GM18907 (cell line): ENCODE results near the gene NTMT2.
"Not testable (repeated sequence)": the region's sequence is repeated elsewhere in the genome, so short reads cannot be mapped to it uniquely, and the experiment has no call there.

Experiments
- ATAC-seq: cut with Tn5 transposase; IDR thresholded peaks from one replicate; pipeline ENCODE4 v1.9.1; 2021; ENCODE audit warnings: mild to moderate bottlenecking, moderate library complexity; ENCODE audit not compliant: unreplicated experiment

NTMT2 gene

GRCh38 chr1:170145770-170146676, at the start of gene NTMT2:
NTMT2 (plus strand) TSS chr1:170145959; CDS start chr1:170146108, 149 bp downstream.
- ATAC-seq = no peak

GRCh38 chr1:170095976-170096748, 49.6 kb upstream of the NTMT2 start:
- ATAC-seq = no peak

DNA sequence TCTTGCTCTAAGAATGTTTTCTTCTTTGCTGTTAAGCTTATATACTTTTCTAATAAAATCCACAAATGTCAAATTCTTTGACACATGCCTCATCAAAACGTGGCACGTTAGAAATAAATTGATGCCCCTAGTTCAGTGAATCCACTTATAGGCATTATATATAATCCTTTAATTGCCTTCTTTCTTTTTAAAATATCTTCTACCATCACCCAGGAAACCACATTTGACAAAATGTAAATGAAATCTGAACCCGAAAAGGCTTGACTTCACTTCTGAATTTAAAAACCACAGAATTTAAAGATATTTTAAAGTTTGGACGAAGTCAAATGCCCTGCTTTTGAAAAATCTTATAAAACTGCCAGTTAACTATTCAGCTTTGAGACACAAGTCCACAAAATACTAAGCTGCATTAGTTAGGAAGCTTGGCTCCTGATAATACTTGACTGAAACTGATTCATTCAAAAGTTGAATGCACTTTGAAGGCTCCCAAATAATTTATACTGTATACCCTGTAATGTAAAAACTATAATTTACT, 48.9 kb upstream of the NTMT2 start:
- ATAC-seq = no peak

GRCh38 chr1:170097449-170097948, 48.3 kb upstream of the NTMT2 start:
- no peak for ATAC-seq

DNA sequence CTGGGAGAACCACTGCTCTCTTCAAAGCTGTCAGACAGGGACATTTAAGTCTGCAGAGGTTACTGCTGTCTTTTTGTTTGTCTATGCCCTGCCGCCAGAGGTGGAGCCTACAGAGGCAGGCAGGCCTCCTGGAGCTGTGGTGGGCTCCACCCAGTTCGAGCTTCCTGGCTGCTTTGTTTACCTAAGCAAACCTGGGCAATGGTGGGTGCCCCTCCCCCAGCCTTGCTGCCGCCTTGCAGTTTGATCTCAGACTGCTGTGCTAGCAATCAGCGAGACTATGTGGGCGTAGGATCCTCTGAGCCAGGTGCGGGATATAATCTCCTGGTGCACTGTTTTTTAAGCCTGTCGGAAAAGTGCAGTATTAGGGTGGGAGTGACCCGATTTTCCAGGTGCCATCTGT, 32.6 kb upstream of the NTMT2 start:
- ATAC-seq = not testable (repeated sequence)

DNA sequence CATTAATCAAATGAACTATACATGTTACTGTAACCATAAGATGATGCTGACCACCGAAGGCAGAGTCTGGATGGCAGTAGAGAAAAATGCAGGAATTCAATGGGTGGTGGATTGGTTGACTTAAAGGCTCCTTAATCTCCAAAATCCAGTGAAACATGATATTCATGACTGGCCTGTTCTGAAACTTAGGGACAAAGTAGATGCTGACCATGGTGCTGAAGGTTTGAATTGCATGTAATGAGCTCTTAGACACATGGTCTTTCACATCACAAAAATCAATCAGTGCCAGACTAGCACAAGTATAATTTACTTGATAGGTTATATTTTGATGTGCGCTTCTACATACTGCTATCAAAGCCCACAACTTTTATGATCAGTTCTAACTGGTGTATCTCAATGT, 30.9 kb upstream of the NTMT2 start:
- no peak for ATAC-seq

- no peak for ATAC-seq
These were observed 23.4 kb upstream of the NTMT2 start for GRCh38 chr1:170122366-170122765.

GRCh38 chr1:170125269-170125668, 20.5 kb upstream of the NTMT2 start:
- ATAC-seq = no peak

GRCh38 chr1:170126696-170127095, 19.1 kb upstream of the NTMT2 start:
- peak; percentile 99 for ATAC-seq

DNA sequence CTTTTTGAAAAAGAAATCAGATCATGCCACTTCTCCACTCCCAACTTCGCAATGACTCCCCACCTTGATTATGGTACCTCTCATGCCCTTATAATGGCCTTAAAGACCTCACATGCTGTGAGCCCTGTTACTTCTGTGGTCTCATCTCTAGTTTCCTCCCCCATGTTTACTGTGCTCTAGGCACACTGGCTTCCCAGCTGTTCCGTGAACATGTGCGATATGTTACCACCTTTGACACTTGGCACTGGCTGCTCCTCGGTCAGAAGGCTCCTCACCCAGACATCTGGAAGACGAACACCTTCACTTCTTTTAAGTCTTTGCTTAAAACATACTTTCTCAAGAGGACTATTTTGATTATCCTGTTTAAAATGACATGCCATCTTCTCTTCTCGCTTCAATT, 14.3 kb upstream of the NTMT2 start:
- no peak for ATAC-seq

DNA sequence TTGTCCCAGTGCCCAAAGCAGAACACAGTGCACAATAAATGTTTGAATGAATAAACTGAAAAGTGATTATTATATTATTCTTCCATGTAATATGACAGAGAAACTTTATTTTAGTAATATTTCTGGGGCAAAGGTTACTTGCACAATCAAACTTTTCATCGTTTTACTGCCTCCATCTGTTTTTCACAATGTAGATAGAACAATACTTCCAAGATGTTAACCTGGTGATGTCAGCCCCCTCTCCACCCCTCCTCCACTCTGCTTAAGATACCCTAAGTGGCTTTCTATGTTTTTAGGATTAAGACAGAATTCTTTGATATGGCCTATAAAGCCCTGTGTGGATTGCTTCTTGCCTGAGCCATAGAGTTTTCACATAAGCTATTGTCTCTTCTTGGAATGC, 13.8 kb upstream of the NTMT2 start:
- ATAC-seq = no peak

DNA sequence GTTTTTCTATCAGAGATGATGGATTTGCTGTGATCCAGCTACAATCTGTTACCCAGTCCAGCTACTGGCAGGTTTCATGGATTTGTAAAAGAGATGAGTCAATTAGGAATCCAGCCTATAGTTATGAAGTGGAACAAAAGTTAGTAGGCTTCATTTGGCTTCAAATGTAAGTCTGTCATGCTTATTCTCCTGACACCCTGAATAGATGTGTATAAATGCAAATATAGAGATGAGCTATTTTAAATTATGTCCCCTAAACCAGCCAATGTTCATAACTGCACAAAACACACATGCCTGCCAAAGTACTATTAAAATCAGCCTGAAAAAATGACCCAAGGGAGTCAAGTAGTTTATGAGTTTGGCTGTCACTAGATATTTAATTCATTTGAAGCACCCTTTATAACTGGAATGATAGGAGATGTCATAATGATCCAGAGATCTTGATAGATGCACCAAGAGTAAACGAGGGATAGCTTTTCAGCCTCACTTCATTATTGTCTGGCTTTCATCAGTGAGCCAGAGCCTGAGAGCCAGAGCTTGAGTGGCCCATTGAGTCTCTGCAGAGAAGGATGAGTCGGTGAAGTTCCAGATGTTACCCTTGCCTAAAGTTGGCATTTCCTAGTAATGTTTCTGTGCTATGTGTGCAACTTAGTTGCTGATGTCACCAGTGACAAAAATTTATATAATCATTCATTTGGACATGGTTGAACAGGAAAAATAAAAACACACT, 11.8 kb upstream of the NTMT2 start:
- no peak for ATAC-seq

DNA sequence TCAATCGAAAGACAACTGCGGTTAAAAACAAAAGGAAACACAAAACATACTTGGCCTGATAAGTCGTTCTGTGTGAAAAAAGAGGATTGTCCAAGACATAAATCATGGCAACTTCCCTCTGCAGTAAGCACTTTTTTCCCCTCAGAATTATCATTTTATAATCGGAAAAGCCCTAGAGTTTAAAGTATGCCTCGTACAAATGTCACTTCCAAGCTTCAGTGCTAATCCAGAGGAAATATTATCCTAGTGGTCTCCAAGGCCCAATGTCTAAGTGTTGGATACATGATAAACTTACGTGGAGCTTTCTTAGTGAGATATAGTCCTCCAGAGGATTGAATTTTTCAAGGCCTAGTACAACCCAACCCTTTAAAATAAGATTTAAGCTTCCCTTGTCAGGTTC, 11.2 kb upstream of the NTMT2 start:
- no peak for ATAC-seq

GRCh38 chr1:170140371-170140770, 5.4 kb upstream of the NTMT2 start:
- ATAC-seq = no peak

GRCh38 chr1:170145061-170145460, 698 bp upstream of the NTMT2 start:
- ATAC-seq = no peak

GRCh38 chr1:170146720-170147263, 1.0 kb downstream of the NTMT2 start:
- ATAC-seq = no peak

DNA sequence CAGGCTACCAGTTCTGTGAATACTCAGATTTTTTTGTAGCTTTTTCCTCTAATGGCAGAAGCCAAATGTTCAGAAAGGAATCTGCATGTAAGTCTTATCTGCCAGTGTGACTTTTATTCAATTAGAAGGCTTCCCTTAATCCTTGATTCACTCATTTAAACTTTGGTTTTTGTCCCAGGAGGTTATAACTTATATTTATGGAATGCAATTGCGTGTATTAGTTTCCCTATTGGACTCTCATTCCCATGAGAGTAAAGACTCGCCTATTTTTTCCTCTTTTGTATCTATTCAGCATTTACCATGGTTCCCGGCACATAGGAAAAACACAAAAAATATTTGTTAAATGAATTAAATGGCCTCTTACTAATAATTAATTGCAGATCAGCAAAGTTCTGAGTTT, 3.5 kb downstream of the NTMT2 start:
- ATAC-seq = no peak

- no peak for ATAC-seq
These were observed 4.3 kb downstream of the NTMT2 start for GRCh38 chr1:170150016-170150415.

DNA sequence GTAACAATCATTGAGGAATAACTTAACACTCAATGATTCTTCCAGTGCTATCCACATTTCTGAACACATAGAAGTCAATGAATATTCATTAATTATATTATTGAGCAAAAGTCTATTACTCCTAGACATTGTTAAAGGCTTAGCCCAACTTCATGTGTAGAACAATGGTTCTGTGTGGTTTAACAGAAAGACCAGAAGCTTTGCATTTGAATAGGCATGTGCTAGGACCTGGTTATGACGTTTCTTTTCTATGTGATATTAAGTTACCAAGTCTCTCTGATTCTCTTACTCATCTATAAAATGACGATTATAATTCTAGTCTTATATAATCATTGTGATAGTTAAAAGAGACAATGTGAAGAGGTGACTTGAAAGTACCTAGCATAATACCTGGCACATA, 5.2 kb downstream of the NTMT2 start:
- no peak for ATAC-seq

GRCh38 chr1:170153417-170153816, 7.7 kb downstream of the NTMT2 start:
- ATAC-seq = no peak

DNA sequence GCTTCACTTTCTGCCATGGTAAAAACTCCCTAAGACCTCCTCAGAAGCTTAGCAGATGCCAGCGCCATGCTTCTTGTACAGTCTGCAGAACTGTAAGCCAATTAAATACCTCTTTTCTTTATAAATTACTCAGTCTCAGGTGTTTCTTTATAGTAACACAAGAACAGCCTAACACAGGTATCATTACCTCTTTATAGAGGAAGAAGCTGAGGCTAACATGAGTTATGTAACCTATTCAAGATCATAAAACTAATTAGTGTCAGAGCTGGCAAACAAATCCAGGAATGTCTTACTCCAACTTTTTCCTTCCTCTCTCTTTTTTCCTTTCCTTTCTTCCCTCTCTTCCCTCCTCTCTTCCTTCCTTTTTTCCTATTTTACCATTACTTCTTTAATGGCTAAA, 9.3 kb downstream of the NTMT2 start:
- ATAC-seq = no peak
